Measurements from ENCODE around the gene LTBP1.
A peak's percentile ranks its signal among the peaks of the same experiment; 100 is the strongest.
"Not testable (repeated sequence)": the region's sequence is repeated elsewhere in the genome, so short reads cannot be mapped to it uniquely, and the experiment has no call there.

Gene LTBP1

GRCh38 chr2:32946314-32947075 is at the start of gene LTBP1:
LTBP1 (plus strand) TSS chr2:32946953; CDS start chr2:32947325, 372 bp downstream.
- DNase-seq (ENCODE audit: low spot score in 2 of 2) (peak; percentile 36 to 75), ATAC-seq (peak; percentile 84)
- Mint-ChIP-seq H3K4me3 (peak within 1 kb of the TSS; percentile 67), H3K9me3 (no peaks in the 10 kb centered on the region), H3K36me3 (no peaks in the 10 kb centered on the region), H3K4me1 (no peaks in the 10 kb centered on the region), H3K27ac (no peak within 1 kb of the TSS)

- no peak overlapping the region for H3K4me3 Mint-ChIP-seq
- peaks cover 4% of the 10 kb centered on the region for H3K9me3 Mint-ChIP-seq
- H3K27ac Mint-ChIP-seq: no peak overlapping the region
- ATAC-seq (no peak), DNase-seq (ENCODE audit: low spot score in 2 of 2) (no peak)
- peaks cover 5% of the 10 kb centered on the region for H3K4me1 Mint-ChIP-seq
- H3K36me3 Mint-ChIP-seq: no peaks in the 10 kb centered on the region
Observed at GRCh38 chr2:32900246-32900973, 46.3 kb upstream of the LTBP1 start.

- no peak overlapping the region for H3K4me3 Mint-ChIP-seq
- no peak for ATAC-seq
- no peak for DNase-seq (ENCODE audit: low spot score in 2 of 2)
- peaks cover 4% of the 10 kb centered on the region for H3K9me3 Mint-ChIP-seq
- H3K4me1 Mint-ChIP-seq: no peaks in the 10 kb centered on the region
- H3K36me3 Mint-ChIP-seq: no peaks in the 10 kb centered on the region
- no peak overlapping the region for H3K27ac Mint-ChIP-seq
Observed at GRCh38 chr2:32901313-32901712, 45.4 kb upstream of the LTBP1 start.

DNA sequence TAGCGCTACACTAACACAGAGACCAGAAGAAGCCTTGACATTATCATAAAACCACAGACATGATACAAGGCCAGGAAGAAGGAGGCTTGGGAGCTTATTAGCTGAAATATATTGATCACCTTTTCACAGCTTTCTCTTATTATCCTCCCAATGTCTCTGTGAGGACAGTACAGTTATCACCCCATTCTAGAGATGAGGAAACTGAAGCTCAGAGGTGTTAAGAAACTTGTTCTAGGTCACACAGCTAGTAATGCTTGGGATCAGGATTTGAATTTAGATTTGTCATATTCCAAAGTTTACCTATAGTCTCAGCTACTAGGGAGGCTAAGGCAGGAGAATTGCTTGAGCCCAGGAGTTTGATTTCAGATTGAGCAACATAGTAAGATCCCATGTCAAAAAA is 44.6 kb upstream of the LTBP1 start:
- peaks cover 2% of the 10 kb centered on the region for H3K9me3 Mint-ChIP-seq
- DNase-seq (ENCODE audit: low spot score in 2 of 2): no peak
- ATAC-seq: no peak
- no peak overlapping the region for H3K4me3 Mint-ChIP-seq
- H3K27ac Mint-ChIP-seq: no peak overlapping the region
- no peaks in the 10 kb centered on the region for H3K36me3 Mint-ChIP-seq
- H3K4me1 Mint-ChIP-seq: no peaks in the 10 kb centered on the region

- no peak for ATAC-seq
- Mint-ChIP-seq H3K36me3 (no peaks in the 10 kb centered on the region), H3K27ac (no peak overlapping the region), H3K9me3 (no peaks in the 10 kb centered on the region), H3K4me1 (no peaks in the 10 kb centered on the region), H3K4me3 (no peak overlapping the region)
- DNase-seq (ENCODE audit: low spot score in 2 of 2): no peak
Observed at GRCh38 chr2:32902986-32903385, 43.8 kb upstream of the LTBP1 start.

GRCh38 chr2:32904074-32904473 is 42.7 kb upstream of the LTBP1 start:
- no peak for ATAC-seq
- H3K4me1 Mint-ChIP-seq: no peaks in the 10 kb centered on the region

DNA sequence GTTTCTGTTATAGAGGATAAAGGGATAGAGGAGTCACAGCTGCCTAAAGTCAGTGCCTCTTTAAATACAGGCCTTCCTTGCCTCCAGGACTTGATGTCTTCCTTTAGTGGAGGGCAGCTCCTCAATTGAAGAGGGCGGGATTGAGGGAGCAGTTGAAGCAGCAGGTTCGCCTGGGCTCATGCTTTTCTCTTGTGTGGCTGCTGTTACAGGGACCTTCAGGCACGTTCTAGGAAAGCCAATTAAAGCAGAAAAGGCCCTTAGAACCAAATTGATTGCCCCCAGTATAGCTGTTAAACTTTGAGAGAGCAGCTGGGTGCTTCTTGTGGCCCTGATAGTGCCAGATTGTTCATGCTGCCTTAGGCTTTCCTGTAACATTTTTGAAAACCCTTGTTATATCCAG is 42.0 kb upstream of the LTBP1 start:
- Mint-ChIP-seq H3K9me3 (no peaks in the 10 kb centered on the region), H3K4me3 (no peak overlapping the region), H3K36me3 (no peaks in the 10 kb centered on the region), H3K4me1 (no peaks in the 10 kb centered on the region), H3K27ac (no peak overlapping the region)
- DNase-seq (ENCODE audit: low spot score in 2 of 2) (peak in 1 of 2 donors; percentile 35), ATAC-seq (no peak)

More at GRCh38 chr2:32904074-32904473, 42.7 kb upstream of the LTBP1 start:
- no peak overlapping the region for H3K4me3 Mint-ChIP-seq
- DNase-seq (ENCODE audit: low spot score in 2 of 2): no peak
- H3K9me3 Mint-ChIP-seq: no peaks in the 10 kb centered on the region
- H3K36me3 Mint-ChIP-seq: no peaks in the 10 kb centered on the region
- no peak overlapping the region for H3K27ac Mint-ChIP-seq

DNA sequence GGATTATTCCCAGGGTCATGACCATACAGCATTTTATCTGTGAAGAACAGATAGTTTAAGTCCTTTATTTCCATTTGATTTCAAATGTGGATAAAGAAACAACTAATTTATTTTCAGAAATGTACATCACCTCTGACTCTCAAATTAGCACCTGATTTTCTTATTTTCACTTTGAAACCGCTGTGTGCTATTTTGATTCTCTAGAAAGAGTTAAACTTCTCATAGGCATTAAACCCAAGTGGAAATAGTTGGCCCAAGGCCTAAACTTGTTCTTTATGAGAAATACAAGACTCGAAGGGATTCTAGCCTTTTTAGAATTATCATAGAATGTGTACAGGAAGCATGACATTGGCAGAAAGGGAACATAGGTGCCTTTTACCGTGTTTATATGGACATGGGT is 41.5 kb upstream of the LTBP1 start:
- Mint-ChIP-seq H3K4me3 (no peak overlapping the region), H3K36me3 (no peaks in the 10 kb centered on the region), H3K27ac (no peak overlapping the region), H3K9me3 (no peaks in the 10 kb centered on the region), H3K4me1 (no peaks in the 10 kb centered on the region)
- DNase-seq (ENCODE audit: low spot score in 2 of 2) (no peak), ATAC-seq (no peak)

GRCh38 chr2:32910883-32911598 is 35.7 kb upstream of the LTBP1 start:
- H3K27ac Mint-ChIP-seq: no peak overlapping the region

DNA sequence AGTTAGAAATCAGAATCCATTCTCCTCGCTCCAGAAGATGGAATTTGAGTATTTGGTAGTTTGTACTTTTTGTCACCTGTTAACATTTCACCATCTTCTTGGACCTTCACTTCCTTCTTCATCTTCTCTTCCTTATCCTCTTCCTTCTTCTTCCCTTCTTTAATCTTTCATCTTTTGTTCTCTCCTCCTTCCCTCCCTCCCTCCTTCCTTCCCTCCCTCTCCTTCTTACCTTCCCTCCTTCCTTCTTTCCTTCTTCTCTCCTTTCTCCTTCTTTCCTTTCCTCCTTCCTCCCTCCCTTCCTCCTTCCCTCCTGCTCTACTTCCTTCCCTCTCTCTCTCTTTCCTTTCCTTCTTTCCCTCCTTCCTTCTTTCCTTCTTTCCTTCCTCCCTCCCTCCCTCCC is 31.1 kb upstream of the LTBP1 start:
- no peak for ATAC-seq
- H3K4me3 Mint-ChIP-seq: no peak overlapping the region
- no peaks in the 10 kb centered on the region for H3K9me3 Mint-ChIP-seq
- no peak for DNase-seq (ENCODE audit: low spot score in 2 of 2)
- H3K27ac Mint-ChIP-seq: no peak overlapping the region
- no peaks in the 10 kb centered on the region for H3K4me1 Mint-ChIP-seq
- no peaks in the 10 kb centered on the region for H3K36me3 Mint-ChIP-seq

More at GRCh38 chr2:32910883-32911598, 35.7 kb upstream of the LTBP1 start:
- H3K4me3 Mint-ChIP-seq: no peak overlapping the region
- H3K4me1 Mint-ChIP-seq: no peaks in the 10 kb centered on the region
- H3K36me3 Mint-ChIP-seq: no peaks in the 10 kb centered on the region
- H3K9me3 Mint-ChIP-seq: no peaks in the 10 kb centered on the region
- ATAC-seq (no peak), DNase-seq (ENCODE audit: low spot score in 2 of 2) (no peak)

DNA sequence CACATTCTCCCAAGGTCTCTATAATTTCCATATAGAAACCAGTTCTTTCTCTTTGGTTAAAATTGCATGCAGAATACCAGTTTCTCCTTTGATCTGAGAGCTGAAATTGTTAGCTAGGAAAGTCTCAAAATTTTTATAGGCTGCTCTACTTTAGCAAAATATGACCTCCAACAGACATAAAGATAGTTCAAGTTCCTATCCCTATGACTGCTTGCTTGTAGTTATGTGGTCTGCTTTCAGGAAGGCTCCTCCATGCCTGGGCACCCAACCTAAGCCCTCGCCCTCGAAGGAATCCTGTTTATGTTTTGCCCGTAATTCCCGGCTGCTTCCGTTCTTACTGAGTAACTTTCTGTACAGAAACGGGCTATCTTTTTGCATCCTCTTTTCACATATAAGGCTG is 28.0 kb upstream of the LTBP1 start:
- Mint-ChIP-seq H3K4me3 (no peak overlapping the region), H3K9me3 (no peaks in the 10 kb centered on the region), H3K4me1 (no peaks in the 10 kb centered on the region), H3K27ac (no peak overlapping the region), H3K36me3 (no peaks in the 10 kb centered on the region)
- no peak for ATAC-seq
- DNase-seq (ENCODE audit: low spot score in 2 of 2): no peak

- H3K27ac Mint-ChIP-seq; H3K36me3 Mint-ChIP-seq; DNase-seq (ENCODE audit: low spot score in 2 of 2); ATAC-seq; H3K4me1 Mint-ChIP-seq; H3K9me3 Mint-ChIP-seq; H3K4me3 Mint-ChIP-seq: not testable (repeated sequence)
Observed at GRCh38 chr2:32919901-32920300, 26.9 kb upstream of the LTBP1 start.

DNA sequence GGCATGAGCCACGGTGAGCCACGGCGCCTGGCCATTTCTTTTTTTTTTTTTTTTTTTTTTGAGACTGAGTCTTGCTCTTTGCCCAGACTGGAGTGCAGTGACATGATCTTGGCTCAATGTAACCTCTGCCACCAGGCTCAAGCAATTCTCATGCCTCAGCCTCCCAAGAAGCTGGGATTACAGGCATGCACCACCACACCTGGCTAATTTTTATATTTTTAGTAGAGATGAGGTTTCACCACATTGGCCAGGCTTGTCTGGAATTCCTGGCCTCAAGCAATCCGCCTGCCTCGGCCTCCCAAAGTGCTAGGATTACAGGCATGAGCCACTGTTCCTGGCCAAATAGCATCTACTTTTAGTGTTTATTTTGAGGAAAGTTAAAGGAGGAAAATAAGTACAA is 25.3 kb upstream of the LTBP1 start:
- H3K27ac Mint-ChIP-seq; ATAC-seq; H3K36me3 Mint-ChIP-seq; H3K4me1 Mint-ChIP-seq; DNase-seq (ENCODE audit: low spot score in 2 of 2); H3K4me3 Mint-ChIP-seq; H3K9me3 Mint-ChIP-seq: not testable (repeated sequence)

- peaks cover 6% of the 10 kb centered on the region for H3K4me1 Mint-ChIP-seq
- H3K4me3 Mint-ChIP-seq: no peak overlapping the region
- no peaks in the 10 kb centered on the region for H3K9me3 Mint-ChIP-seq
- DNase-seq (ENCODE audit: low spot score in 2 of 2) (no peak), ATAC-seq (no peak)
- H3K36me3 Mint-ChIP-seq: no peaks in the 10 kb centered on the region
- no peak overlapping the region for H3K27ac Mint-ChIP-seq
Observed at GRCh38 chr2:32922501-32922900, 24.3 kb upstream of the LTBP1 start.

- no peak for ATAC-seq
- no peak overlapping the region for H3K27ac Mint-ChIP-seq
Observed at GRCh38 chr2:32923109-32923508, 23.6 kb upstream of the LTBP1 start.

More at GRCh38 chr2:32923109-32923508, 23.6 kb upstream of the LTBP1 start:
- Mint-ChIP-seq H3K36me3 (no peaks in the 10 kb centered on the region), H3K4me3 (no peak overlapping the region), H3K4me1 (peaks cover 7% of the 10 kb centered on the region), H3K9me3 (no peaks in the 10 kb centered on the region)
- DNase-seq (ENCODE audit: low spot score in 2 of 2): no peak
